Uterus (tissue), 2 donors: Measurements from ENCODE around the gene NOL3.

Experiments used
- CTCF ChIP-seq, 4 experiments: fragments of 200-600 bp in 2 of 4; fragments of 450-650 bp in 2 of 4; sonication (generic) in 2 of 4; IDR thresholded peaks; one replicate each; pipeline ENCODE4 v1.5.1; 2016 to 2019; ENCODE audit warnings: antibody characterized with exemption in 4 of 4, mild to moderate bottlenecking in 2 of 4, moderate library complexity in 1 of 4
- POLR2A ChIP-seq, 2 donors: fragments of 450-650 bp; IDR thresholded peaks; one replicate each; pipeline ENCODE4 v1.6.1; 2016; ENCODE audit warnings: antibody characterized with exemption in 2 of 2, mild to moderate bottlenecking in 1 of 2, moderate library complexity in 1 of 2

- no peak for TF ChIP-seq POLR2A (IDR thresholded peaks at IDR 0.05)
- TF ChIP-seq CTCF (IDR thresholded peaks at IDR 0.05): no peak
Observed at GRCh38 chr16:67166598-67167168, 3.7 kb upstream of the NOL3 start.
